ENCODE results near the gene SPOCK2.
"Not testable (repeated sequence)": the region's sequence is repeated elsewhere in the genome, so short reads cannot be mapped to it uniquely, and the experiment has no call there.

SPOCK2 gene

GRCh38 chr10:72087969-72088888, at the start of gene SPOCK2:
Gene SPOCK2 (minus strand): TSS chr10:72088551. CDS start chr10:72088328, 223 bp downstream.
- DNase-seq (ENCODE audit: low read depth), result peak; percentile 62

- no peak for DNase-seq (ENCODE audit: low read depth)
These were observed 49.2 kb upstream of the SPOCK2 start for GRCh38 chr10:72137583-72137982.

- not testable (repeated sequence) for DNase-seq (ENCODE audit: low read depth)
These were observed 47.9 kb upstream of the SPOCK2 start for GRCh38 chr10:72136225-72136624.

- no peak for DNase-seq (ENCODE audit: low read depth)
These were observed 46.7 kb upstream of the SPOCK2 start for GRCh38 chr10:72134785-72135767.

DNA sequence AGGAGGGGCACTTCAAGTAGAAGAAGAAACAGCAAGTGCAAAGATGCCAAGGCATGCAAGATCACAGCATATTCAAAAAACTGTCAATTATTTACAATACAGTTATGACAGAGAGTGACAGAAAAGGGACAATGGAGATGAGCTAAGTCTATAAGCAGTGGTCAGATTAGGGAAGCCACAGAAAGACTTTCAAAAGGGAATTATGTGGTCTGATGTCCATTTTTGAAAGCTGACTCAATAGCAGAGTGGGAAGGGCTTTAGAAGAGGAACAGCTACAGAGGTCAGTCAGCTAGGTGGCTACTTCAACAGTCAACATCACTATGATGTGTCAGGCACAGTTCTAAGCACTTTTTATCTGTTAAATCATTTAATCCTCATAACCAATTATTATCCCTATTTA, 45.2 kb upstream of the SPOCK2 start:
- DNase-seq (ENCODE audit: low read depth), result no peak

DNA sequence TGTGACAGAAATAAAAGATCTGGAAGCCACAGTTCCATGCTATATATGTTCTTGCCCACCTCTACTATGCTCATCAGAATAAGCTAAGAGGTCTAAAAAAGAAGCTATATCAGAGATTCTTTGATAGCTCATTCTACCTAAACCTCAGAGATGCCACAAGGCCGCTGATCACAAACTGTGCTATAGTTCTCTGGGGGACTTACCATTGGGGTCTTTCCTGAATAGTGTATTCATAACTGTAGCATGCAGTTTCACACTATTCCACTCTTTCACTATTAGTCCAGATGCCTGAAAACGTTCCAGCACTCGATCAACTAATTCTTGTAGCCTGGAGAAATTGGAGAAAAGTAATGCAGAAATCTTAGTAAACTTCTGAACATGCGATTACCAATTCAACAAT, 44.5 kb upstream of the SPOCK2 start:
- DNase-seq (ENCODE audit: low read depth), result no peak

DNA sequence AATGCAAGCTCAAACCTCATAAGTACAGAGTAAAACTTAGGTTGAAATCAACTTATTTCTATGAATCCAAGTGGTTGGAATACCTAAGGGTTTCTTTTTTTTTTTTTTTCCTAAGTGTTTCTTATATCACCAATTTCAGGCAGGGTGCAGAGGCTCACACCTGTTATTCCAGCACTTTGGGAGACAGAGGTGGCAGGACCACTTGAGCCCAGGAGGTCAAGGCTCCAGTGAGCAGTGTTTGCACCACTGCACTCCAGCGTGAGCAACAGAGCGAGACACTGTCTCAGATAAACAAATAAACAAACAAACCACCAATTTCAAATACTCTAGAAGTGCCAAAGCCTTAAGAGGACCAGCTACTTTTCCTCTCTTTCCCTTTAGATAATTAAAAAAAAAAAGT, 39.2 kb upstream of the SPOCK2 start:
- DNase-seq (ENCODE audit: low read depth), result no peak

- no peak for DNase-seq (ENCODE audit: low read depth)
These were observed 38.5 kb upstream of the SPOCK2 start for GRCh38 chr10:72126872-72127232.

DNA sequence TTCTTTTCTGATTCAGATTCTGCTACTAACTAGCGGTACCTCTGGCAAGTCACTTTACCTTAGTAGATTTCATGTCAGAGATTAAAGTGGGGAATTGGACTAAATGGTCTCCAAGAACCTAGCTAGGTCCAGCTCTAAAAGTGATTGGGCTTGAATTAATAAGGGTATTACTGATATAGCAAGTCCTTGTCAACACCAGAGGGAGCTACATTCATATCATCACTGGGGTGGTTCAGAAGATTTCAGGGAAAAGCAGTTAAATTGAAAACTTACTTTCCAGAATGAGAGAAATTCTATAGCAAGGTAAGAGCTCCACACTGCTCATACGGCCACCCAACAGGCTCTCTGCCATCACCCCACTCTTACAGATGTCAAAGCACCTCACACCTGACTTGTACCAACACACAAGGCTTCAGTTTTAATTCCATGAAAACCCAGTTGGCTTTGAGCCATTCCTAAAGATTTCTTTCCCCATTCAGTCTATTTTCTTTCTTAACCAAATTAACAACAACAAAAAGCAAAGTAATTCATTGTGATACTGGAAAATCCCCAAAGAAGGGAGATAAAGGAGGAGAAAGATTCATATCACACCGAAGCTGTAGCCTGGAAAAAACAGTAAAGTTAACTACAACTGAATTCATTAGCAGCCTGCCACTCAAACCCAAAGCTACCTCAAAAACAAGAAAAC, 38.0 kb upstream of the SPOCK2 start:
- DNase-seq (ENCODE audit: low read depth), result no peak

DNA sequence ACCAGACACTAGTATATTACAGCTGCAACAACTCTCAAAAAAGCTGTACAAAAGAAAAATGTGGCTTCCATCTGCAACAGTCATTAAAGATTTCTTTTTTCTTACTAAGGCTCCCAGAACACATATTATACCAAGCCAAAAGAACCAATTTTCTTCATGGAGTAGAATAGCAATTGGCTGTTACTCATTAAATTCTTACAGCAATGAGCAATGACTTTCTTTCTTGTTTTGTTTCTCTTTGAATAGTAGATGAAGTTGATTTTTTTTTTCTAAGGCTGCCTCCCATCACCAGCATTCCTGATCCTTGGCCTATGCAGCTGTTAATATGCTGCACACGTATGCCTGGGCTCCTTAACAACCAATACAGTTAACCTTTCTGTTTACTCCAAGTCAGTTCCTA, 36.6 kb upstream of the SPOCK2 start:
- no peak for DNase-seq (ENCODE audit: low read depth)

DNA sequence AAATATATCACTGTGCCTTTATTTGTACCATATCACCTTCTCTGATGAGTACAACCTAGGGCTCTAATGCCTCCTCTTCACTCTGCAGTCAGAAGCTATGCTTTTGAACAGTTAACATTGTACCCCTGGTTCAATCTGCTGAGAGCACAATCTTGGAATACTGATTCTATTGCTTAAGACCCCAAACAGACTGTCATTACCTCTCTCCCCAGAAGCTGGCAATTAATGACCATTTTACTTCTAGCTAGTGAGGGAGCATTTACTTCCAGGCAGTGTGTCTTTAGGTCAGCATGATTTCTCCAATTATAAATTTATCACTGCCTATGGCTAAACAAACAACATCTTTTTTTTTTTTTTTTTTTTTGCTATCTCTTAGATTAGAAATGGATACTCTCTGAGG, 36.0 kb upstream of the SPOCK2 start:
- DNase-seq (ENCODE audit: low read depth), result no peak

DNA sequence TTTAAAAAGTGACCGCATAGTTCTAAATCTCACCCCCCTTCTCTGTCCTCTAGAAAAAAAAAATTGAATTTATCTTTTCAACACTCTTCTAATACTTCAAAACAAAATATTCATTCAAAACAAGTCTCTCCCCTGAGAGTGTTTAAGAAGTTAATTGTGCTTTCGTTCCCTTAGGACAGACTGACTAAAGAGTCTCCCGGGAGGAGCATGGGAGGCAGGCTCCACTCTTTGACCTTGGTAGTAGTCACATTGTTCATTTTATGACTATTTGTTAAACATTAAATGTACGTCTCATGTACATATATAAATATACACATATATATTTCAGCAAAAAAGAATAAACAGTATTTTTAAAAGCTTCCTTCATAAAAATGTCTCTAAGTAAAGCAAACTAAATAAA, 35.3 kb upstream of the SPOCK2 start:
- no peak for DNase-seq (ENCODE audit: low read depth)

DNA sequence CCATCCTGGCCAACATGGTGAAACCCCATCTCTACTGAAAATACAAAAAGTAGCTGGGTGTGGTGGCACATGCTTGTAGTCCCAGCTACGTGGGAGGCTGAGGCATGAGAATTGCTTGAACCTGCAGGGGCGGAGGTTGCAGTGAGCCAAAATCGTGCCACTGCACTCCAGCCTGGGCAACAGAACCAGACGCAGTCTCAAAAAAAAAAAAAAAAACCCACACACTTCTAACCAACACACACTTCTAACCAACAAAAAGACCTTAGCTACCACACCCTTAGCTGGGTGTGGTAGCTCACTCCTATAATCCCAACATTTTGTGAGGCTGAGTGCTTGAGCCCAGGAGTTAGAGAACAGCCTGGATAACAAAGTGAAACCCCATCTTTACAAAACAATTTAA, 33.9 kb upstream of the SPOCK2 start:
- DNase-seq (ENCODE audit: low read depth), result no peak

GRCh38 chr10:72121389-72121788, 33.0 kb upstream of the SPOCK2 start:
- no peak for DNase-seq (ENCODE audit: low read depth)

DNA sequence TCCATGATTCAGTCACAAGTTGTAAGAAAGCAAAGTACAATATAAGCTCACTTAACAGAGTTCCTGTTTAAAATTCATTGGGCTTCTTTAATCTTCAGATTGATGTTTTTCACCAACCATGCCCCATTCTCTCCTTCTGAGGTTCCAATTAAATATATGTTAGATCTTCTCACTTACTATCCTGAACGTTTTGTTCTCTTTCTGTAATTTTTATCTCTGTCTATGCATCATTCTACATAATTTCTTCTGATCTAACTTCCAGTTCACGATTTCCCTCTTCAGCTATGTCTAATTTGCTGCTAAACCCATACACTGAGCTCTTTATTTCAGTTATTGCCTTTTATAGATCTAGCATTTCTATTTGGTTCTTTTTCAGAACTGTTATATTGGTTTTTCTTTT, 28.0 kb upstream of the SPOCK2 start:
- DNase-seq (ENCODE audit: low read depth), result no peak

GRCh38 chr10:72114706-72115450, 26.5 kb upstream of the SPOCK2 start:
- no peak for DNase-seq (ENCODE audit: low read depth)

- no peak for DNase-seq (ENCODE audit: low read depth)
These were observed 22.5 kb upstream of the SPOCK2 start for GRCh38 chr10:72110673-72111401.

DNA sequence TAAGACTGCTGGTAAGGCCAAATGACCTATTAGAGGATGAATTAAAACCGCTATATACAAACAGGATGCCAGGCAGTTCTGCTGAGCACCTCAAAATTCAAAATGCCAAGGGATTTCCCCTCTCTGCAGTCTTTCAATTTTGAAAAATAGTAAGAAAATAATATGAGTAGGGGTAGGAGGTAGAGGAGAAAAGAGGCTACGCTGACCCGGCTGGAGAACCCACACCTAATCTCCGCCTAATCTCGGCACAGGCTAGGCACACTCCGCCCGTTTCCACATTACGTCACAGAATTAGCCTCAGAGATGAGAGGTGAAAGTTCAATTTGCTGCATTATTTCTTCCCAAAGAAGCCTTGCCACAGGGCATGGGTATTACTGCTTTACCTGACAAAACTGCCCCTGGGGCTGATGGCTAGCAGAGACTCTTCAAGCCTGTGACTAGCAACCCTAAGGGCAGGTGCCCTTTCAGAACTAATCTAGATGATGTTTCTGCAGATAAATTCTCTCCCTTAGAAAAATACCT, 21.3 kb upstream of the SPOCK2 start:
- DNase-seq (ENCODE audit: low read depth), result no peak

DNA sequence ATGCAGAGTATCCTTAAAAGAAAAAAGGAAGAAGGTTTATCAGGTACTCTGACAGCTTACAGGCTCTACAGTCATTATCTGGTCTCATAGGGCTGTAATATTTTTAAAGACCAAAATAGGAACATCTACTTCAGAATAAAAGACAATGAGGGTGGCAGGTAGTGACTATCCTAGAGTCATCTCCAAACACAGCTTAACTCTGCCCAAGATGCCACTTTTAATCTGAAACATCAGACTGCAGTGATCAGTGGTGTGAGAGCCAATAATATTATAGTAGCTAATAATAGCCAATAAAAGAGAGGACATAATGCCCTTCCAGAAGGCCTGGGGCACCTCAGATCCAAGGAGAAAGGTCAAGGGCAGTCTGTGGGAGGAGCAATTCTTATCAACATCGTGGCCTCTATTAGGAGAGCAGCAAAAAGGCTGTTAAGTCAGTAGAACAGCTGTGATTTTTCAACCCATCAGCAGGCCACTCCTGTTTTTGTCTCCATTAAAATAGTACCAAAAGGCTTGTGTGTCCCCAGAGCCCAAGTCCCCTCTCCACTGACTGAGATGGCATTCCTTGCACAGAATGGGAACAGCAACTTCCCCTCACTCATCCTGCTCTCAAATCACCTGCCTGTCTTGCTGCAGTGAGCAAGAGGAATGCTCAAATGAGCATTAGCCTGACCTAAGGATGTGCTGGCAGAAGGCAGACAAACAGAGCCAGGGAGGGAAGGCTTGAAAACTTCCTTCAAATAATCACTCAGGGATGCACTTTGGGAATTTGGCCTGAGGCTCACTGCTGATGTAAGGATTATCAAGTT, 20.7 kb upstream of the SPOCK2 start:
- no peak for DNase-seq (ENCODE audit: low read depth)

DNA sequence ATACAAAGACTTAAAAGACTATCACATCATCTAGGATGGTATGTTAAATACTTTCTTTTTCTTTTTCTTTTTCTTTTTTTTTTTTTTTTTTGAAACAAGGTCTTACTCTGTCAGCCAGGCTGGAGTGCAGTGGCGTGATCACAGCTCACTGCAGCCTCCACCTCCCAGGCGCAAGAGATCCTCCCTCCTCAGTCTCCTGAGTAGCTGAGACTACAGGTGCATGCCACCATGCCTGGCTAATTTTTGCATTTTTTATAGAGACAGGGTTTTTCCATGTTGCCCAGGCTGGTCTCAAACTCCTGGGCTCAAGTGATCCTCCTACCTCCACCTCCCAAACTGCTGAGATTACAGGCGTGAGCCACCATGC, 19.6 kb upstream of the SPOCK2 start:
- DNase-seq (ENCODE audit: low read depth), result not testable (repeated sequence)

Measured in activated T-helper 9 cell treated with anti-CD3 and anti-CD28 coated beads, Interleukin-2, amount 50 U/mL, for 16 hours (primary cell).